ENCODE results near the gene IL17REL. TPM values are rescaled to one million over a fixed set of nuclear protein-coding genes. Genes with fewer than 3 reads are reported as not detected.

The IL17REL gene
- total RNA-seq, 1 experiment from 2014 or later = not detected

DNA sequence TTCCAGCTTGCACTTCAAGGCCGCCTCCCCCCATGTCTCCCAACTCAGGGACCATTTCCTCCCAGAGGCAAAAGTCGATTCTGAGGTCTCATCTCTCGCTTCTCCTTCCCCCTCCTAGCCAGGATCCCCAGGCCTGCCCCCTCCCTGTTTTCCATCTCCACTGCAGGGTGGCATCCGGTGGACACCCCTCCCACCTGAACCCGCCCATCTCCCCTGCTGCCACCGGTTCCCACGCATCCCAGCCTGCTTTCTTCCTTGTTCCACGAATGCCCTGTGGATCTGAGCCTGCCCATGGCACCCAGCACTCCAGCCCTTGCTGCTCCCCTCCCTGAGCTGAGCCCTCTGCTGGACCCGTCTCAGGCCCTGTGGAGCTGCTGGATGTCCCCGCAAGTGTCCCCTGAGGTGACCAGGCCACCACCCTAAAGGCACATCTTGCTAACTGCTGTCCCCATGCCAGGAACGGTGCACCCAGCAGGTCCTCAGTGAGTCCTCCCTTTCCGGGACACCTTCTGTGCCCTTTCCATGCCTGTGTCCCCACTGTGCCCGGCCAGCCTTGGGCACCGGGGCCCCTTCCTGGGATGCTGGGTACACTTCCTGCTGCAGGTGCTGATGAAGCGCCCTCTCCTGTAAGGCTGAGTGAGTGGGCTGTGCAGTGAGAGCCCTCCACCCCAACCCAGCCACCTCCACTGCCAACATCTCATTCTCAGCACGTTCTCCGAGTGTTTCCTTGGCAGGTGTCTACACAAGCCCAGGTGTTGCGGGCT is 936 bp downstream of the IL17REL start:
- no peak overlapping the region for H3K4me3 Mint-ChIP-seq (ENCODE audit: unreplicated experiment)
- ChIA-PET POLR2A (no interaction called here), CTCF (interaction anchor here (1.2 kb wide), 1 partner anchor 81 kb away, joined by 3 read pairs; no protein-coding TSS in a partner anchor)
- intact Hi-C loops (cut with micrococcal nuclease; ENCODE audit: unreplicated experiment) = no loop called here
- no peaks in the 10 kb centered on the region for H3K9me3 ChIP-seq
- TF ChIP-seq CTCF (IDR thresholded peaks at IDR 0.05; ENCODE audit: insufficient read depth in 1 of 2, low read depth in 1 of 2, low read length in 1 of 2, severe bottlenecking in 1 of 2, unreplicated experiment in 1 of 2) = no peak
- no peak for DNase-seq
- H3K36me3 Mint-ChIP-seq (ENCODE audit: insufficient read depth, unreplicated experiment) = no peaks in the 10 kb centered on the region
- H3K27ac Mint-ChIP-seq (ENCODE audit: unreplicated experiment) = no peak overlapping the region
- H3K4me1 Mint-ChIP-seq (ENCODE audit: low read depth, unreplicated experiment) = no peaks in the 10 kb centered on the region
- no peaks in the 10 kb centered on the region for H3K9me3 Mint-ChIP-seq (ENCODE audit: unreplicated experiment)
- no peaks in the 10 kb centered on the region for H3K36me3 ChIP-seq (ENCODE audit: control insufficient read depth, insufficient read depth, low read length)
- no peak overlapping the region for H3K4me3 ChIP-seq (ENCODE audit: low read depth, low read length)
- no peaks in the 10 kb centered on the region for H3K27me3 ChIP-seq (replicated peaks; ENCODE audit: control insufficient read depth, insufficient read depth, low read length)
- H3K4me1 ChIP-seq = peaks cover 18% of the 10 kb centered on the region
- H3K27me3 Mint-ChIP-seq (ENCODE audit: insufficient read depth, unreplicated experiment) = no peaks in the 10 kb centered on the region
- no TSS peak for BruUV-seq (replicated peaks)

GRCh38 chr22:50010676-50011446 is 1.7 kb downstream of the IL17REL start:
- H3K4me3 Mint-ChIP-seq (ENCODE audit: unreplicated experiment) = no peak overlapping the region
- no peaks in the 10 kb centered on the region for H3K4me1 Mint-ChIP-seq (ENCODE audit: low read depth, unreplicated experiment)
- Histone ChIP-seq H3K27me3 (replicated peaks; ENCODE audit: control insufficient read depth, insufficient read depth, low read length) (no peaks in the 10 kb centered on the region), H3K36me3 (ENCODE audit: control insufficient read depth, insufficient read depth, low read length) (no peaks in the 10 kb centered on the region), H3K4me3 (ENCODE audit: low read depth, low read length) (no peak overlapping the region), H3K9me3 (no peaks in the 10 kb centered on the region), H3K4me1 (peaks cover 18% of the 10 kb centered on the region)
- BruUV-seq (replicated peaks) = no TSS peak
- no peaks in the 10 kb centered on the region for H3K27me3 Mint-ChIP-seq (ENCODE audit: insufficient read depth, unreplicated experiment)
- TF ChIP-seq CTCF (IDR thresholded peaks at IDR 0.05; ENCODE audit: insufficient read depth in 1 of 2, low read depth in 1 of 2, low read length in 1 of 2, severe bottlenecking in 1 of 2, unreplicated experiment in 1 of 2) = no peak
- ChIA-PET POLR2A (no interaction called here), CTCF (no interaction called here)
- no peak overlapping the region for H3K27ac Mint-ChIP-seq (ENCODE audit: unreplicated experiment)
- H3K9me3 Mint-ChIP-seq (ENCODE audit: unreplicated experiment) = no peaks in the 10 kb centered on the region
- H3K36me3 Mint-ChIP-seq (ENCODE audit: insufficient read depth, unreplicated experiment) = no peaks in the 10 kb centered on the region
- intact Hi-C loops (cut with micrococcal nuclease; ENCODE audit: unreplicated experiment) = no loop called here
- no peak for DNase-seq

DNA sequence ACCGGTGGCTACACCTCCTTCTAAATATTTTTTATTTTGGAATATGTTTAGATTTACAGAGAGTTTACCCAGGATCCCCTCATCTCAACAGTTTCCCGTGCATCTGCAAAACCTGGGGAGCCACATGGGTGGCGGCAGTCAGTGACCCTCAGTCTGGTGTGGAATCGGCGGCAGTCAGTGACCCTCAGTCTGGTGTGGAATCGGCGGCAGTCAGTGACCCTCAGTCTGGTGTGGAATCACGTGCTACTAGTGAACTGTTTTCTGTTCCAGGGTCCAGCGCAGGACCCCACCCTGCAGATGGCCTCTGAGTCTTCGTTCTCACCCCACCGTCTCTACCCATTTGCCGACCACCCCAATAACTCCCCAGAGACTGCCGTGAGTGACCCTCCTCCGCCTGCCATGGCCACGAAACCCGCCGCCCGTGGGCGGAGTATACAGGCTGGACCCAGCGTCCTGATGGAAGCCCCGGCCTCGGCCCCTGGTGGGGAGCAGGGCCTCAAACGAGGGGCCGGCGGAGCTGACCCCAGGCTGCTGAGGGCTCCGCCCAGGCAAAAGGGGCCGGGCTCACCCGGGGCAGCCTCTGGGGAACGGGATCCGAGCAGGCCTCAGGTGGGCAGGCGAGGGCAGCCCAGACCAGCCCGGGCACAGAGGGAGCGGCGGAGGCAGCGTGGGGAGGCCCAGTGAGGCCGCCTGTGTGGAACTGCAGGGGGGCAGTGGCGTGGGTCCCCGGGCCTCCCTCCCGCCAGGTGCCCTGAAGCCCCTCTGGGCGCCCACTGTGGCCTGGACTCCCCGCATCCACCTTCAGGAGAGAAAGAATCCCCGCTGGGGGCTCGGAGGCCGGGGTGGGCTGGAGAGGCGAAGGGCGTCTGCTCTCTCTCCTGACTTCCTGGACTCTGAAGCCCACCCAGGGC is 2.5 kb downstream of the IL17REL start:
- Mint-ChIP-seq H3K9me3 (ENCODE audit: unreplicated experiment) (no peaks in the 10 kb centered on the region), H3K4me3 (ENCODE audit: unreplicated experiment) (no peak overlapping the region), H3K36me3 (ENCODE audit: insufficient read depth, unreplicated experiment) (no peaks in the 10 kb centered on the region), H3K27me3 (ENCODE audit: insufficient read depth, unreplicated experiment) (no peaks in the 10 kb centered on the region), H3K27ac (ENCODE audit: unreplicated experiment) (no peak overlapping the region), H3K4me1 (ENCODE audit: low read depth, unreplicated experiment) (peaks cover 5% of the 10 kb centered on the region)
- no TSS peak for BruUV-seq (replicated peaks)
- intact Hi-C loops (cut with micrococcal nuclease; ENCODE audit: unreplicated experiment) = no loop called here
- Histone ChIP-seq H3K9me3 (no peaks in the 10 kb centered on the region), H3K27me3 (replicated peaks; ENCODE audit: control insufficient read depth, insufficient read depth, low read length) (no peaks in the 10 kb centered on the region), H3K4me3 (ENCODE audit: low read depth, low read length) (no peak overlapping the region), H3K36me3 (ENCODE audit: control insufficient read depth, insufficient read depth, low read length) (no peaks in the 10 kb centered on the region), H3K4me1 (peaks cover 18% of the 10 kb centered on the region)
- CTCF ChIA-PET = no interaction called here
- POLR2A ChIA-PET = no interaction called here
- peak in 1 of 2 experiments; percentile 36 for DNase-seq
- no peak for TF ChIP-seq CTCF (IDR thresholded peaks at IDR 0.05; ENCODE audit: insufficient read depth in 1 of 2, low read depth in 1 of 2, low read length in 1 of 2, severe bottlenecking in 1 of 2, unreplicated experiment in 1 of 2)

Data from Caco-2 (cell line).